GM21723 (cell line): ENCODE results near the gene MSH3.
"Not testable (repeated sequence)": the region's sequence is repeated elsewhere in the genome, so short reads cannot be mapped to it uniquely, and the experiment has no call there.

Experiments
- ATAC-seq: cut with Tn5 transposase; IDR thresholded peaks from one replicate; pipeline ENCODE4 v1.9.1; 2021; ENCODE audit warnings: mild to moderate bottlenecking, moderate library complexity; ENCODE audit not compliant: unreplicated experiment

The MSH3 gene

DNA sequence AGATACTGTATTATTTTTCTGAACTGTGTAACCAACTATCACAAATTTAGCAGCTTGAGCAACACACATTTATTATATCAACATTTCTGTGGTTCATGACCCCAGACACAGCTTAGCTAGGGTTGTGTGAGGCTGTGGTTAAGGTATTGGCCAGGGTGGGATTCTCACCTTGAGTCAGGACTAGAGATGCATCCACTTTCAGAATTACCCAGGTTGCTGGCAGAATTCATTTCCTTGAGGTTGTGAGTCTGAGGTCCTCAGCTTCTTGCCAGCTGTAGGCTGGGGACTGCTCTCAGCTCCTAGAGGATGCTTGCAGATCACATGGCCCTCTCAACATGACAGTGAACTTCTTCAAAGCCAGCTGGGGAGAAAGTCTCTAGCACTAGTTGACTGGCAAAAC is 183.2 kb downstream of the MSH3 start:
- peak; percentile 81 for ATAC-seq

DNA sequence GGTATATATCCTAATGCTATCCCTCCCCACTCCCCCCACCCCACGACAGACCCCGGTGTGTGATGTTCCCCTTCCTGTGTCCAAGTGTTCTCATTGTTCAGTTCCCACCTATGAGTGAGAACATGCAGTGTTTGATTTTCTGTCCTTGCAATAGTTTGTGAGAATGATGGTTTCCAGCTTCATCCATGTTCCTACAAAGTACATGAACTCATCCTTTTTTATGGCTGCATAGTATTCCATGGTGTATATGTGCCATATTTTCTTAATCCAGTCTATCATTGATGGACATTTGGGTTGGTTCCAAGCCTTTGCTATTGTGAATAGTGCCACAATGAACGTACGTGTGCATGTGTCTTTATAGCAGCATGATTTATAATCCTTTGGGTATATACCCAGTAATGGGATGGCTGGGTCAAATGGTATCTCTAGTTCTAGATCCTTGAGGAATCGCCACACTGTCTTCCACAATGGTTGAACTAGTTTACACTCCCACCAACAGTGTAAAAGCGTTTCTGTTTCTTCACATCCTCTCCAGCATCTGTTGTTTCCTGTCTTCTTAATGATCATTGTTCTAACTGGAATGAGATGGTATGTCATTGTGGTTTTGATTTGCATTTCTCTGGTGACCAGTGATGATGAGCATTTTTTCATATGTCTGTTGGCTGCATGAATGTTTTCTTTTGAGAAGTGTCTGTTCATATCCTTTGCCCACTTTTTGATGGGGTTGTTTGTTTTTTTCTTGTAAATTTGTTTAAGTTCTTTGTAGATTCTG is 186.8 kb downstream of the MSH3 start:
- ATAC-seq = not testable (repeated sequence)

DNA sequence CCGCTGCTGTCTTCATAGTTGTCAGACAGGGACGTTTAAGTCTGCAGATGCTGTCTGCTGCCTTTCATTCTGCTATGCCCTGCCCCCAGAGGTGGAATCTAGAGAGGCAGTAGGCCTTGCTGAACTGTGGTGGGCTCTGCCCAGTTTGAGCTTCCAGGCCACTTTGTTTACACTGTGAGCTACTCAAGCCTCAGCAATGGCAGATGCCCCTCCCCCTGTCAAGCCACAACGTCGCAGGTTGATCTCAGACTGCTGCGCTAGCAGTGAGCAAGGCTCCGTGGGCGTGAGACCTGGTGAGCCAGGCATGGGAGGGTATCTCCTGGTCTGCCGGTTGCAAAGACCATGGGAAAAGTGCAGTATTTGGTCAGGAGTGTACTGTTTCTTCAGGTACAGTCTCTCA is 192.0 kb downstream of the MSH3 start:
- ATAC-seq = not testable (repeated sequence)

DNA sequence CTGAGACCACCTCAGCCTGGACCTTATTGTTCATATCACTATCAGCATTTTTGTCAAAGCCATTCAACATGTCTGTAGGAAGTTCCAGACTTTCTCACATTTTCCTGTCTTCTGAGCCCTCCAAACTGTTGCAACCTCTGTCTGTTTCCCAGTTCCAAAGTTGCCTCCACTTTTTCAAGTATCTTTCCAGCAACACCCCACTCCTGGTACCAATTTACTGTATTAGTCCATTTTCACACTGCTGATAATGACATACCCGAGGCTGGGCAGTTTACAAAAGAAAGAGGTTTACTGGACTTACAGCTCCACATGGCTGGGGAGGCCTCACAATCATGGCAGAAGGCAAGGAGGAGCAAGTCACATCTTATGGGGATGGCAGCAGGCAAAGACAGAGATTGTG is 195.7 kb downstream of the MSH3 start:
- ATAC-seq = not testable (repeated sequence)

DNA sequence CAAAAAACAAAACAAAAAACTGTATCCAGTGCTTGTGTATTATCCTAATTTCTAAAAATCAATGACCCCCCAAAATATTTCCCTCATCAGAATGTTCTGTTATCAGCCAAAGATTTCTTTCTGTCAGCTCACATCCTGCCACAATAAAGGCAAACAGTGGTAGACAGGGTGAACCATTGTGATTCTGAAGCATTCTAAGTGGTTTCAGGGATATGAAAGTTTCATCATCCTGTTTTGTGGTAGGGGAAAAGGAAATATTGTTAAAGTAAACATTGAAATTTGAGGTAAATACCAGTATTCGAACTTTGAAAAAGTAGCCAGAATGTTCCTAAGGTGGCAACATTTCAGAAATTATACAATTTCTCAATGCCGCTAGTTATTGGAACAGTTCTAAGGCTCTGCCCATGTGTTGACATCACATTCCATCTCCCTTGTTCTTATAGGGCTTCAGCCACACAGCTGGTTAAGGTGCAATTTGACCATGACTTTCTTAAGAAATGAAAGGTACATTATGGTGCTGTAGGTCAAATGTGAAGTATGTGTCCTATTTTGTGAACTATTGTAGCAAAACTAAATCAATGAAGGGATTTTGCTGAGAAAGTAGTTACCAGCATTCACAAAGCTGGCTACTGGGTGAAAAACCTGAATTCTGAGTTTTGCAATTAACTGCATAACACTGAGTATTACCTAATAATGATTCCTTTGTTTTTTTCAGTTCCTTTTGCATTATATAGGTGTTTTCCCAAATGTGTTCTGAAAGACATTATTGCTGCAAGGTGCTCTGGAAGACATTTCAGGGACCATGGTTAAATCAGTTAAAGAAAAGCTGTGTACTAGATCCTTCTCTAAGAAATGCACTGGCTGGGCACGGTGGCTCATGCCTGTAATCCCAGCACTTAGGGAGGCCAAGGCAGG is 198.1 kb downstream of the MSH3 start:
- ATAC-seq = no peak

DNA sequence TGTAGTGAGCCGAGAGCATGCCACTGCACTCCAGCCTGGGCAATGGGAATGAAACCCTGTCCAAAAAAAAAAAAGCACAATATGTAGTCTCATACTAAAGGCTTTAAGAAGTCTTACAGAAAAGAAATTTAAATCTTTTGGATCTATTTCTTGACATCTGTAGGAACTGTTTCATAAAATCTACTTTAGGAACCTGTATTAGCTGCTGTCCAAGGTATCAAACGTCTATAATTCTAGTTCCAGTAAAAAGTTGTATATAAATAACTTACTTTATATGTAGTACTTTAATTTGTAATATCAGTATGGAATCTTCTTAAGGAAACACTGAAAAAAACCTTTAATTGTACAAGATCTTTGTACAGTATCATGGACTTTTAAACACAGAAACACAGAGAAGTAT is 199.0 kb downstream of the MSH3 start:
- no peak for ATAC-seq

DNA sequence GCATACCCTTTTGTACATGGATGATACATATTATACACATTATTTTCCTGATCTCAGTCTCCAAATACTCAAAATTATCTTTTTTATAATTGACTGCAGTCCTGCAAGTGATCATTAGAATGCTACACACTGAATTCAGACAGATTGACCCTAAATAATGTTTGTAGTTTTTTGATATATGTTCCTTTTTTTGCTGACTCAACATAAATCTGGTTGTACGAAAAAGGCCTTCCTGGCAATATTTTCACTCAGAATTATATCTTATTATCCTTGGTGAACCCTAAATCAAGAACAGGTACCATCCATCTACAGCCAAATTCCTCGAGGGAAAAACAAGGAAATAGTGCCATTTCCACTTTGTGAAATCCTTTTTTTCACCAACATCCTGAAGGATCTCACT is 200.1 kb downstream of the MSH3 start:
- ATAC-seq = no peak

DNA sequence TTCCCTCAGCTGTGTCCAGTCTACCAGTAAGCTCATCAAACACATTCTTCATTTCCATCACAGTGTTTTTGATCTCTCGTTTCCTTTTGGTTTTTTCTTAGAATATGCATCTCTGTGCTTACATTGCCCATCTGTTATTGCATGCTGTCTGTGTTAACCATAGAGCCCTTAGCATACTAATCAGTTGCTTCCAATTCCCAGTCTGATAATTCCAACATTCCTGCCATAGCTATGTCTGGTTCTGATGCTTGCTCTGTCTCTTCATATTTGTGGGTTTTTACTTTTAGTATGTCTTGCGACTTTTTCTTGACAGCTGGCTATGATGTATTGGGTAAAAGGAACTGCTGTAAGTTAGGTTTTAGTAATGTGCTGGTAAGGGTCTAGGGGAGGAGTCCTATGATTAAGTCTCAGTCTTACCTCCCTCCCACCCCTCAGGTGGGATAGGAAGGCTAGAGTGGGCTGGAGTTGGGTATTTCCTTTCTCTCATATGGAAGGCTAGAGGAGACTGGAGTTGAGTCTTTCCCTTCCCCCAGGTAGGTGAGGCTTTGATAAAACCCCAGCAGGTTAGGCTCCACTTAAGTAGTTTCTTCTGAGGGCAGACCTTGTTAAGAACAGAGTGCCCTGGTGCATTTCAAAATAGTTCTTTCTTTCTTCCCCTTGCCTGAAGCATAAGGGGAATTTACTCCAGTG is 206.6 kb downstream of the MSH3 start:
- ATAC-seq = no peak

DNA sequence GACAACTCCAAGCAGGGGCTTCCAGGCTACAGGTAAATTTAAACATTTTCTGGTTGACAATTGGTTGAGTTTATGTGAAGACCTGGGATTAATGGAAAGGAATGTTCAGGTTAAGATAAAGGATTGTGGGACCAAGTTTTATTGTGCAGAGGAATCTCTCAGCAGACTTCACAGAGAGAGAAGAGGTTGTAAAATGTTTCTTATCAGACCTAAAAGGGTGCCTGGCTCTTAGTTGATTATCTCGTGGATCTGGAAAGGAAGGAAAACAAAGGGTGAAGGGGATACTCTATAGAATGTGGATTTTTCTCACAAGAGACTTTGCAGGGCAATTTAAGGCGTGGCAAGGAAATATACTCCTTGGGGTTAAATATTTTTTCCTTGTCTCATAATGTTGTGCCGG is 209.3 kb downstream of the MSH3 start:
- ATAC-seq = no peak

DNA sequence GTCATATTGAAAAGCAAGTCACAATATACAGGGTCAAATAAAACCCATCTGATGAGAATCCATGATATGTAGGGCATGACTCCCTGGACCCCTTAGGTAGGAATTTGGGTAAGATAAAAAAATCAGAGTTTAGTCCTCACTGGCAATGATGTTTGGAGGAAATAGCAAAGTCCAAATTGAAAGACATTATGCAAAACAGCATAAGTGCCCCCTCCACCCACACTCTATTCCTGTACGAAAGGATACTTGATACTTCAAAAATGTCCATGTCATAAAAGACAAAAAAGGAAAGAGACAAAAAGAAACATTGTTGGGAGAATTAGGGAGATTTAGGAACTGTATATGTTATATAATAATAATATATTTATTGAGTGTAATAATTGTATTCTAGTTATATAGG is 209.7 kb downstream of the MSH3 start:
- no peak for ATAC-seq

DNA sequence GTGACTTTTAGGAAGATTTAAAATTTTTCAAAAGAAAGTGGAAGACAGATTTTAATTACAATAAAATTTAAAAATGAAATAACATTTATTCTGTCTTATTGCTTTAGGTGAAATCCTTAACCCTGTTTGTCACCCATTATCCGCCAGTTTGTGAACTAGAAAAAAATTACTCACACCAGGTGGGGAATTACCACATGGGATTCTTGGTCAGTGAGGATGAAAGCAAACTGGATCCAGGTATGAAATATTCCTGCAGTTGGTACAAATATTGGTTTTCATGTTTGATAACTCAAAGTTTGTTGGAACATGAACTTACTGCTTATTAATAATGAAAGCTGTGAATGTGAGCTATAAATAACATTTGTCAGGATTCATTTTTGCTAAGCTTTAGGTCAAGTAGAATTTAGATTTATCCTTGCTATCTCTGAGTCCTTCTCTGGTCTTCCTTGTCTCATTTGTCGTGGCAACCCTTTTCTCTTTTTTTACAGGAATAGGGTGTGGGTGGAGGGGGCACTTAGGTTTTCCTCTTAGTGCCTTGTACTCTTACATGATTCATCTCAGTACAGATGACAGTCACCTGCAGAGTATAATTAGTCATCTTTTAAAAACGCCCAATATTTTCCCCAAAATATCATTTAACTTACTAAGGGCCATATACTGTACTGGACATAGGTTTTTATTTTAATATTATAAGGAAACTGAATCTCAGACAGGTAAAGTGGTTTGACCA is 210.4 kb downstream of the MSH3 start:
- ATAC-seq = peak; percentile 81

DNA sequence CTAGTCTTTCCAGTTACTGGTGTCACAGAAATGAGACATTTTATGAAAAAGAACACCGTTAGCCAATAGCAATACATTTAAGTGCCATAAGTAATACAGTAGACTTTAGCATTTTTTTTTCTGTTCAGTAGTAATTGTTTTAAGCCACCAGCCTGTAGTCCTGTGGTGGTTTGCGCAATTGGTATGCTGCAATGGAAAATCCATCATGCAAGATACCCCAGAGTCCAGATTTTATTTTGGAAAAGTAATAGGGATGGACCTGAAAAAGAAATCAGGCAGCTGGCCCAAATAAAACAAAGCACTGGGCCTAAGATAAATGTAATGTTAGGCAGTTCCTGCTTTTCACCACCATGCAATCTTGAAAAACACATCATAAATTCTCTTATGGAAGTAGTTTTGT is 211.1 kb downstream of the MSH3 start:
- ATAC-seq = no peak

DNA sequence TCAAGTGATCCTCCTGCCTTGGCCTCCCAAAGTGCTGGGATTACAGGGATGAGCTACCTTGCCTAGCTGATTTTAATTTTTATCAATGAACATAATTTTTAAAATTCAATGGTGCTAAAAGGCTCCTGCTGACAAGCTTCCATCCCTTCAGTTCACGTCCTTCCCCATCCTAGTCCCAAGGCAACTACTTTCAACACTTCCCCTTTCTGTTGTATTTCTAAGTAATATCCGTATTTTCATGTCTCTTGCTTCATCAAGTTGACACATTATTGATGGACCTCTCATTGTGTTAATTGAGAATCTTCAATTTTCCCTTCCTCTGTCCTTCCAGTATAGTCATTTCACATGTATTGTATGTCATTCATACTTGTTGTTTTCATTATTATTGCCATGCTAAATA is 211.9 kb downstream of the MSH3 start:
- no peak for ATAC-seq

DNA sequence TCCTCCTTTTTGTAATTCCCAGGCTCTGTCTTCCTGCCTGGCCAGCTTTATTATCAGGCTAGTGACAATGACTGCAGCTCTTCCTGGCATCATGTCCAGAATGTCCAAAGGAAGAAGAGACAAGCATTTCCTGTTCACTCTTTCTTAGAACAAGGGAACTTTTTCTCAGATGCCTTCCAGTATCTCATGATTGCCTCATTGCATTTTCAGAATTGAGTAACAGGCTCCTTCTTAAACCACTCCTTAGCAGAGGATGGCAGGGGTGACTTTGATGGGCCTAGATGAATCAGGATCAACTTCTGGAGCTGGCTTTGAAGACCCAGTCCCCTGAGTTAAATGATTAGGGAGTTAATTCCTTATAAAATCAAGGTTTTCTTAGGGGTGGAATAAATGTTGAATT is 212.8 kb downstream of the MSH3 start:
- no peak for ATAC-seq

DNA sequence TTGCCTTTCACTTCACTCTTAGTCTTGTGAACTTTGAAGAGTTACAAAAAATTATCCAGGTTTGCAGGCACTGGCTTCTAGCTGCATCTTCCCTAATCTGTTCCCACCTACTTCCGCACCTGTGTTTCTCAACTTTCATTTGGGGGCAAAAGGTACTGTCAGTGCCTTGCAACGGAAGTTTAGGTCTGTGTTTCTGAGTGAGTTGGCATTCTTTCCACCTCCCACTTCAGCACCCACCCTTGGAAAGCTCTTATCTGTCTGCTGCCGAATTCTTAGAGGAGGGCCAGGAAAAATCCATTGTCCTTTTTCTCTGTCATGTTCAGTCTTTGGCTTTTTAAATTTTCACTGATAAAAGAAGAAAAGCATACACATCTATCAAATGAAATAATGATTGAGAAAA is 216.0 kb downstream of the MSH3 start:
- ATAC-seq = no peak

DNA sequence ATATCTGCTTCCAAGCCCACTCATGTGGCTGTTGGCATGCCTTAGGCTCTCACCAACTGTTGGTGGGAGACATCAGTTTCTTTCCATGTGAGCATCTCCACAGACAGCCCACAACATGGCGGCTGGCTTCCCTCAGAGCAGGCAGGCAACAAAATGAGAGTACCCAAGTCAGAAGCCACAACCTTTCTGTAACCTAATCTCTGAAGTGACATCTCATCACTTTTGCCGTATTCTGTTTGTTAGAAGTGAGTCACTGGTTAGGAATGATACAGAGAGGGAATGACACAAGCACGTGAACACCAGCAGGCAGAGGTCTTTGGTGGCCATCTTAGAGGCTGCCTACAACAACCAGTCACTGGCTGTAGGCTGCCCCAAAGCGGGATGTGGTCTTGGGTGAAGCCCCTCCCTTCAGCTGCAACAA is 217.1 kb downstream of the MSH3 start:
- no peak for ATAC-seq

DNA sequence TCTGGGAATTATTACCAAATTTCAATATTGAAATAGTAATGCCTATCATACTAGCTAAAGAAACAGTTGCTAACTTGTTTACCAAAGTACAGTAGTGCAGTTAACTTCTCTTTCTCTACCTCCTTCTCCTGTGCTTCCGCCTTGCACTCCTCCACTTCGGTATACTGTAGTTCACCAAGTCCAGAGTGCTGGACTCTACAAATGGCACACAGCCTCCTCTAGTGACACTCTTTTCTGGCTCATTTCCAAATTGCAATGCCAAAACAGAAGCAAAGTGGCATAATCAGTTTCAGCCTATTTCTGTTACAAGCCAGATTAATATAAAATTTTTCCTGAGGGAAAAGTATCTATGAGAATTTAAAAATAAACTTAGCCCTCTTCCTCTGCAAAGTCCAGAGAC is 219.7 kb downstream of the MSH3 start:
- no peak for ATAC-seq

DNA sequence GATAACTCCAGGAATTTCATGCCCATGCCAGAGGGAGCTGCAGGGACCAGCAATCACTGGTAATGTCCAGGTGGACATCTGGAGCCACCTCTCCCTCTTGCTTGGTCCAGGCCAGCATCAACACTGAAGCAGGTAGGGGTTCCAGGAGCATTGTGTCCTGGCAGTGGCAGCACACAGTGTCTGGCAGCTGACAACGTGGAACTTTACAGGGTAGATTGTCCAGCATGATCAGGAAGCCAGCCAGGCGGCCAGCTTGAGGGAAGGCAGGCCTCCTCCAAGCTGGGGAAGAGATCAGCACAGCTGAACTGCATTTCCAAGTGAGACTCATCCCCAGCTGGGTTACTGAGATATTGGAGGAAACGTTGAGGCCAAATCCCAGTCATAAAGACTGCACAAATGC is 223.1 kb downstream of the MSH3 start:
- ATAC-seq = no peak

DNA sequence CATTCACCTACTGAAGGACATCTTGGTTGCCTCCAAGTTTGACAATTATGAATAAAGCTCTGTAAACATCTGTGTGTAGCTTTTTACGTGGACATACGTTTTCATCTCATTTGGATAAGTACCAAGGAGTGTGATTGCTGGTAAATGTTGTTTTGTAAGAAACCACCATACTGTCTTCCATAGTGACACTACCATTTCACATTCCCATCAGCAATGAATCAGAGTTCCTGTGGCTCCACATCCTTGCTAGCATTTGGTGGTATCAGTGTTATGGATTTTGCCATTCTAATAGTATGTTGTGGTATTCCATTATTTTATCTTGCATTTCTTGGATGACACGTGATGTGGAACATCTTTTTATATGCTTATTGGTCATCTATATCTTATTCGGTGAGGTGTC is 227.3 kb downstream of the MSH3 start:
- ATAC-seq = no peak

DNA sequence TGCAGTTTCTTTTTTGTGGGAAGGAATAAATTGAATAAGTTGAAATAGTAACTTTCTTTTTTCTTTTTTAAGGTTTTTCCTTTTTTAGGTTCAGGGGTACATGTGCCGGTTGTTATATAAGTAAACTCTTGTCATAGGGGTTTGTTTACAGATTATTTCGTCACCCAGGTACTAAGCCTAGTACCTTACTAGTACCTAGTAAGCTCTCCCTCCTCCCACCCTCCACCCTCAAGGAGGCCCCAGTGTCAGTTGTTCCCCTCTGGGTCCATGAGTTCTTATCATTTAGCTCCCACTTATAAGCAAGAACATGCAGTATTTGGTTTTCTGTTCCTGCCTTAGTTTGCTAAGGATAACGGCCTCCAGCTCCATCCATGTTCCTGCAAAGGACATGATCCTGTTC is 228.9 kb downstream of the MSH3 start:
- not testable (repeated sequence) for ATAC-seq
